B cell (primary cell): Measurements from ENCODE around the gene DIS3L2. TPM values are rescaled to one million over a fixed set of nuclear protein-coding genes. Genes with fewer than 3 reads are reported as not detected.

Source experiments
- ATAC-seq: fragments of 200-7000 bp; cut with Tn5 transposase; one replicate; pipeline ENCODE4 v1.10.0; 2021; ENCODE audit warnings: low read depth, mild to moderate bottlenecking, moderate number of reproducible peaks, moderate library complexity
- CTCF ChIA-PET: fragments of 350-600 bp; sonication (Branson Sonifier 250); formaldehyde crosslinking; loops from one replicate; lab custom pipeline; 2021; ENCODE audit warnings: antibody characterized with exemption, inconsistent platforms; lab: Charles Lee
- POLR2A ChIA-PET: fragments of 350-600 bp; sonication (Branson Sonifier 250); formaldehyde crosslinking; loops from one replicate; lab custom pipeline; 2021; ENCODE audit warnings: antibody characterized with exemption; lab: Charles Lee
- DNase-seq: peaks from one replicate; pipeline ENCODE4 v3.0.0; 2013
- H2AFZ ChIP-seq: 2 replicates; pipeline ENCODE4 v1.6.1; 2012; ENCODE audit warnings: mild to moderate bottlenecking, low read depth, low read length; ENCODE audit not compliant: insufficient read depth, poor library complexity, severe bottlenecking
- H3K27ac ChIP-seq, 2 donors: 1 replicate in 1 of 2; 2 replicates in 1 of 2; pipeline ENCODE4 v1.5.1; 2012 to 2013; ENCODE audit warnings: low read length in 2 of 2, mild to moderate bottlenecking in 2 of 2, moderate library complexity in 1 of 2
- H3K27me3 ChIP-seq, 4 experiments: fragments of 200-600 bp in 1 of 4; sonication (generic) in 1 of 4; replicated peaks in 1 of 4; 1 replicate in 2 of 4; 2 replicates in 2 of 4; pipeline versions ENCODE4 v1.6.1 to v1.7.0; 2013 to 2016; ENCODE audit warnings: low read length in 3 of 4, mild to moderate bottlenecking in 2 of 4, mixed read lengths in 1 of 4, moderate library complexity in 1 of 4; ENCODE audit not compliant: insufficient read depth in 4 of 4, control insufficient read depth in 3 of 4; ENCODE audit errors: control extremely low read depth in 1 of 4
- H3K36me3 ChIP-seq, 2 experiments: replicated peaks in 1 of 2; 1 replicate in 1 of 2; 2 replicates in 1 of 2; pipeline versions ENCODE4 v1.6.1 to v1.7.1; 2013; ENCODE audit warnings: low read length in 1 of 2; ENCODE audit not compliant: insufficient read depth in 2 of 2, control insufficient read depth in 1 of 2; ENCODE audit errors: control extremely low read depth in 1 of 2, extremely low read depth in 1 of 2
- H3K4me1 ChIP-seq, 2 donors: fragments of 200-600 bp in 1 of 2; sonication (generic) in 1 of 2; 1 replicate in 1 of 2; 2 replicates in 1 of 2; pipeline versions ENCODE4 v1.5.1 to v1.6.1; 2013 to 2017; ENCODE audit warnings: low read length in 2 of 2; ENCODE audit not compliant: control insufficient read depth in 2 of 2, insufficient read depth in 2 of 2
- H3K4me2 ChIP-seq: replicated peaks from 2 replicates; pipeline ENCODE3; 2012; ENCODE audit warnings: mild to moderate bottlenecking, low read depth, low read length; ENCODE audit not compliant: poor library complexity, severe bottlenecking
- H3K4me3 ChIP-seq, 5 experiments: fragments of 200-600 bp in 1 of 5; sonication (generic) in 1 of 5; 1 replicate in 3 of 5; 2 replicates in 2 of 5; pipeline versions ENCODE4 v1.5.1 to v1.7.0; 2011 to 2016; ENCODE audit warnings: low read length in 4 of 5, mild to moderate bottlenecking in 4 of 5, low read depth in 2 of 5, control low read depth in 1 of 5, moderate library complexity in 1 of 5; ENCODE audit not compliant: insufficient read depth in 1 of 5; ENCODE audit errors: control extremely low read depth in 1 of 5, extremely low read depth in 1 of 5
- H3K79me2 ChIP-seq: fragments of 200-600 bp; sonication (generic); one replicate; pipeline ENCODE4 v1.6.0; 2016; ENCODE audit warnings: low read length; ENCODE audit not compliant: control insufficient read depth, insufficient read depth
- H3K9ac ChIP-seq: fragments of 200-600 bp; sonication (generic); 2 replicates; pipeline ENCODE4 v1.6.1; 2017; ENCODE audit warnings: mild to moderate bottlenecking, low read length, moderate library complexity
- H3K9me3 ChIP-seq, 3 donors: one replicate each; pipeline versions ENCODE4 v1.6.1 to v1.7.1; 2013; ENCODE audit warnings: low read length in 2 of 3; ENCODE audit not compliant: control insufficient read depth in 2 of 3, insufficient read depth in 1 of 3; ENCODE audit errors: control extremely low read depth in 1 of 3
- H4K20me1 ChIP-seq: 2 replicates; pipeline ENCODE4 v1.6.0; 2012; ENCODE audit warnings: mild to moderate bottlenecking, low read length; ENCODE audit not compliant: insufficient read depth, control insufficient read depth, poor library complexity, severe bottlenecking
- H3K27ac Mint-ChIP-seq: one replicate; pipeline ENCODE4 v1.8.0; 2021; ENCODE audit warnings: mixed read lengths
- H3K27me3 Mint-ChIP-seq: one replicate; pipeline ENCODE4 v1.8.0; 2021; ENCODE audit warnings: mixed read lengths
- H3K4me1 Mint-ChIP-seq: one replicate; pipeline ENCODE4 v1.8.0; 2021; ENCODE audit warnings: mixed read lengths
- H3K4me3 Mint-ChIP-seq: one replicate; pipeline ENCODE4 v1.8.0; 2021; ENCODE audit warnings: mixed read lengths
- H3K9me3 Mint-ChIP-seq: one replicate; pipeline ENCODE4 v1.8.0; 2022; ENCODE audit warnings: mixed read lengths; ENCODE audit not compliant: insufficient read depth
- CTCF ChIP-seq: fragments of 200-600 bp; IDR thresholded peaks from one replicate; pipeline ENCODE4 v1.8.0; 2022; ENCODE audit warnings: antibody characterized with exemption, mild to moderate bottlenecking
- EZH2 ChIP-seq: IDR thresholded peaks from 2 replicates; pipeline ENCODE4 v1.6.1; 2012; ENCODE audit warnings: borderline replicate concordance, low read depth, mild to moderate bottlenecking, moderate library complexity, low read length; ENCODE audit not compliant: insufficient read depth, poor library complexity, severe bottlenecking
- WGBS: methylation state at CpG from one replicate; pipeline ENCODE4 v1.1.5; 2013; ENCODE audit warnings: missing lambda C conversion rate; ENCODE audit not compliant: insufficient coverage; 5-methylcytosine and 5-hydroxymethylcytosine counted together
- intact Hi-C: fragments of 100-400 bp; cut with micrococcal nuclease; formaldehyde crosslinking; loops from one replicate; pipeline ENCODE4 v1.10.0; 2022
- polyA plus RNA-seq: library from polyadenylated mRNA; depleted of rRNA; stranded (reverse); fragments of >200 nt; gene quantifications from 2 replicates; pipeline ENCODE4 v1.2.3, GENCODE V29; 2012
- total RNA-seq, 2 donors: library from RNA; stranded (reverse); fragments of 120-200 nt in 1 of 2; gene quantifications; 1 replicate in 1 of 2; 2 replicates in 1 of 2; pipeline versions ENCODE4 v1.2.3 to v1.2.4, GENCODE V29; 2013 to 2022

DIS3L2 gene
- total and polyA plus RNA-seq, 2 donors (not counting 1 experiment from before 2014, with no cell fraction given), result 34.5 to 70.1 TPM

GRCh38 chr2:232250246-232251175, 289.0 kb downstream of the DIS3L2 start:
- no peak overlapping the region for H3K4me2 ChIP-seq
- Mint-ChIP-seq H3K4me1 (no peaks in the 10 kb centered on the region), H3K27me3 (no peaks in the 10 kb centered on the region), H3K4me3 (no peak overlapping the region), H3K27ac (no peak overlapping the region), H3K9me3 (no peaks in the 10 kb centered on the region)
- no peak overlapping the region for H3K9ac ChIP-seq
- no peaks in the 10 kb centered on the region for H3K4me1 ChIP-seq
- no peaks in the 10 kb centered on the region for H4K20me1 ChIP-seq
- DNase-seq (no peak), ATAC-seq (no peak)
- H3K4me3 ChIP-seq, result no peak overlapping the region
- no peak overlapping the region for H3K27ac ChIP-seq
- no peaks in the 10 kb centered on the region for H3K27me3 ChIP-seq
- CTCF ChIA-PET, result no interaction called here
- no peak overlapping the region for H2AFZ ChIP-seq
- no CpG with 5 or more reads among the region's 5 CpGs for WGBS
- no peak for TF ChIP-seq CTCF
- TF ChIP-seq EZH2, result no peak
- intact Hi-C loops, result no loop called here
- H3K36me3 ChIP-seq, result peaks cover 0 to 24% of the 10 kb centered on the region in 2 experiments
- H3K79me2 ChIP-seq, result no peaks in the 10 kb centered on the region
- POLR2A ChIA-PET, result no interaction called here
- no peaks in the 10 kb centered on the region for H3K9me3 ChIP-seq

GRCh38 chr2:232255033-232255432, 293.5 kb downstream of the DIS3L2 start:
- ATAC-seq (no peak), DNase-seq (no peak)
- H3K9ac ChIP-seq, result no peak overlapping the region
- H4K20me1 ChIP-seq, result no peaks in the 10 kb centered on the region
- no peaks in the 10 kb centered on the region for H3K9me3 ChIP-seq
- WGBS, result 100% methylated on average over 5 of the region's 5 CpGs
- H3K4me1 ChIP-seq, result no peaks in the 10 kb centered on the region
- H3K79me2 ChIP-seq, result no peaks in the 10 kb centered on the region
- H2AFZ ChIP-seq, result no peak overlapping the region
- Mint-ChIP-seq H3K9me3 (no peaks in the 10 kb centered on the region), H3K4me3 (no peak overlapping the region), H3K27ac (no peak overlapping the region), H3K27me3 (no peaks in the 10 kb centered on the region), H3K4me1 (no peaks in the 10 kb centered on the region)
- no peak overlapping the region for H3K27ac ChIP-seq
- CTCF ChIA-PET, result no interaction called here
- peaks cover 0 to 20% of the 10 kb centered on the region in 2 experiments for H3K36me3 ChIP-seq
- H3K4me3 ChIP-seq, result no peak overlapping the region
- no peak overlapping the region for H3K4me2 ChIP-seq
- intact Hi-C loops, result no loop called here
- POLR2A ChIA-PET, result no interaction called here
- H3K27me3 ChIP-seq, result no peaks in the 10 kb centered on the region
- TF ChIP-seq CTCF (no peak), EZH2 (no peak)
